Loucy (cell line): ENCODE measurements around the gene ILKAP.

Source experiments
- H2AFZ ChIP-seq: fragments of 200-600 bp; sonication (generic); 2 replicates; pipeline ENCODE4 v1.6.0; 2016; ENCODE audit warnings: antibody characterized with exemption, mild to moderate bottlenecking, low read length, moderate library complexity
- H3F3A ChIP-seq: fragments of 200-600 bp; 2 replicates; pipeline ENCODE4 v1.6.0; 2016; ENCODE audit warnings: antibody characterized with exemption, low read depth, mild to moderate bottlenecking
- H3K27me3 ChIP-seq: fragments of 200-600 bp; sonication (generic); 2 replicates; pipeline ENCODE4 v1.6.1; 2014; ENCODE audit warnings: low read length, mild to moderate bottlenecking; ENCODE audit not compliant: insufficient read depth, poor library complexity, severe bottlenecking
- H3K36me3 ChIP-seq: fragments of 200-600 bp; sonication (generic); 2 replicates; pipeline ENCODE4 v1.6.1; 2016; ENCODE audit warnings: low read length; ENCODE audit not compliant: insufficient read depth
- H3K4me1 ChIP-seq: fragments of 200-600 bp; sonication (generic); 2 replicates; pipeline ENCODE4 v1.5.1; 2014; ENCODE audit warnings: low read length, mild to moderate bottlenecking; ENCODE audit not compliant: insufficient read depth, poor library complexity, severe bottlenecking
- H3K4me2 ChIP-seq: fragments of 200-600 bp; sonication (generic); 2 replicates; pipeline ENCODE4 v1.6.0; 2014; ENCODE audit warnings: antibody characterized with exemption, low read length, low read depth, mild to moderate bottlenecking; ENCODE audit not compliant: poor library complexity, severe bottlenecking
- H3K4me3 ChIP-seq: fragments of 200-600 bp; sonication (generic); 2 replicates; pipeline ENCODE4 v1.5.1; 2014; ENCODE audit warnings: low read length, mild to moderate bottlenecking, mixed read lengths; ENCODE audit not compliant: poor library complexity, severe bottlenecking
- H3K79me2 ChIP-seq: fragments of 200-600 bp; sonication (generic); 2 replicates; pipeline ENCODE4 v1.6.1; 2014; ENCODE audit warnings: low read length; ENCODE audit not compliant: insufficient read depth
- H3K9ac ChIP-seq: fragments of 200-600 bp; sonication (generic); 2 replicates; pipeline ENCODE4 v1.6.0; 2014; ENCODE audit warnings: mild to moderate bottlenecking, low read depth, low read length, moderate library complexity; ENCODE audit not compliant: poor library complexity, severe bottlenecking
- H3K9me2 ChIP-seq: fragments of 200-600 bp; sonication (generic); replicated peaks from 2 replicates; pipeline ENCODE4 v1.6.1; 2016; ENCODE audit warnings: low read depth, low read length, mixed read lengths
- H3K9me3 ChIP-seq: fragments of 200-600 bp; sonication (generic); 2 replicates; pipeline ENCODE4 v1.6.1; 2014; ENCODE audit warnings: mild to moderate bottlenecking, antibody characterized with exemption, low read length, low read depth; ENCODE audit not compliant: insufficient read depth
- H4K20me1 ChIP-seq: fragments of 200-600 bp; sonication (generic); 2 replicates; pipeline ENCODE4 v1.6.0; 2014; ENCODE audit warnings: antibody characterized with exemption, low read length, mild to moderate bottlenecking; ENCODE audit not compliant: insufficient read depth, poor library complexity, severe bottlenecking
- EZH2phosphoT487 ChIP-seq: fragments of 200-600 bp; IDR thresholded peaks from 2 replicates; pipeline ENCODE4 v1.6.1; 2018; ENCODE audit warnings: antibody characterized with exemption, mild to moderate bottlenecking, moderate library complexity, borderline replicate concordance
- TF ChIP-seq, protein P1 (sequence below): fragments of 200-600 bp; sonication (generic); conservative IDR thresholded peaks from 2 replicates; pipeline ENCODE4 v1.5.1; 2014; ENCODE audit warnings: mild to moderate bottlenecking, antibody characterized with exemption, low read length

ILKAP gene

DNA sequence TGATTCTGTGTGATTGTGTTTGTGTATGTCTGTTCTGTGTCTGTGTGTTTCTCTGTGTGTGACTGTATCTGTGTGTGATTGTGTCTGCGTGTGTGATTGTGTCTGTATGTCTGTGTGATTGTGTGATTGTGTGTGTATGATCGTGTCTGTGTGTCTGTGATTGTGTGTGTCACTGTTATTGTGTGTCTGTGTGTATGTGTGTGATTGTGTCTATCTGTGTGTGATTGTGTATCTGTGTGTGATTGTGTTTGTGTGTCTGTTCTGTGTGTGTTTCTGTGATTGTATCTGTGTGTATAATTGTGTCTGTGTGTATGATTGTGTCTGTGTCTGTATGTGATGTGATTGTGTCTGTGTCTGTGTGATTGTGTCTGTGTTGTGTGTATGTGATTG lies 76.7 kb downstream of the ILKAP start:
- H4K20me1 ChIP-seq, result no peaks in the 10 kb centered on the region
- no peak overlapping the region for H2AFZ ChIP-seq
- no peak for TF ChIP-seq EZH2phosphoT487
- TF ChIP-seq, protein P1, sequence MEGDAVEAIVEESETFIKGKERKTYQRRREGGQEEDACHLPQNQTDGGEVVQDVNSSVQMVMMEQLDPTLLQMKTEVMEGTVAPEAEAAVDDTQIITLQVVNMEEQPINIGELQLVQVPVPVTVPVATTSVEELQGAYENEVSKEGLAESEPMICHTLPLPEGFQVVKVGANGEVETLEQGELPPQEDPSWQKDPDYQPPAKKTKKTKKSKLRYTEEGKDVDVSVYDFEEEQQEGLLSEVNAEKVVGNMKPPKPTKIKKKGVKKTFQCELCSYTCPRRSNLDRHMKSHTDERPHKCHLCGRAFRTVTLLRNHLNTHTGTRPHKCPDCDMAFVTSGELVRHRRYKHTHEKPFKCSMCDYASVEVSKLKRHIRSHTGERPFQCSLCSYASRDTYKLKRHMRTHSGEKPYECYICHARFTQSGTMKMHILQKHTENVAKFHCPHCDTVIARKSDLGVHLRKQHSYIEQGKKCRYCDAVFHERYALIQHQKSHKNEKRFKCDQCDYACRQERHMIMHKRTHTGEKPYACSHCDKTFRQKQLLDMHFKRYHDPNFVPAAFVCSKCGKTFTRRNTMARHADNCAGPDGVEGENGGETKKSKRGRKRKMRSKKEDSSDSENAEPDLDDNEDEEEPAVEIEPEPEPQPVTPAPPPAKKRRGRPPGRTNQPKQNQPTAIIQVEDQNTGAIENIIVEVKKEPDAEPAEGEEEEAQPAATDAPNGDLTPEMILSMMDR, result no peak
- no peak overlapping the region for H3K9ac ChIP-seq
- no peaks in the 10 kb centered on the region for H3K9me3 ChIP-seq
- H3K4me3 ChIP-seq, result no peak overlapping the region
- H3F3A ChIP-seq, result no peaks in the 10 kb centered on the region
- no peaks in the 10 kb centered on the region for H3K9me2 ChIP-seq
- H3K4me2 ChIP-seq, result no peak overlapping the region
- no peaks in the 10 kb centered on the region for H3K79me2 ChIP-seq
- no peaks in the 10 kb centered on the region for H3K4me1 ChIP-seq
- no peaks in the 10 kb centered on the region for H3K27me3 ChIP-seq
- no peaks in the 10 kb centered on the region for H3K36me3 ChIP-seq

DNA sequence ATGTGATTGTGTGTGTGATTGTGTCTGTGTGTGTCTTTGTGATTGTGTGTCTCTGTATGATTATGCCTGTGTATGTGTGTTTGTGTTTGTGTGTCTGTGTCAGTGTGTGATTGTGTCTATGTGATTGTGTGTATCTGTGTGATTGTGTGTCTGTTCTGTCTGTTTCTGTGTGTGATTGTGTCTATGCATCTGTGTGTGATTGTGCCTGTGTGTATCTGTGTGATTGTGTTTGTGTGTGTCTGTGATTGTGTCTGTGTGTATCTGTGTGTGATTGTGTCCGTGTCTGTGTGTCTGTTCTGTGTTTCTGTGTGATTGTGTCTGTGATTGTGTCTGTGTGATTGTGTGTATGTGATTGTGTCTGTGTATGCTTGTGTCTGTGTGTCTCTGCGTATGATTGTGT lies 77.2 kb downstream of the ILKAP start:
- no peaks in the 10 kb centered on the region for H3K4me1 ChIP-seq
- TF ChIP-seq EZH2phosphoT487, result no peak
- TF ChIP-seq, protein P1, result no peak
- H3K4me2 ChIP-seq, result no peak overlapping the region
- no peak overlapping the region for H3K4me3 ChIP-seq
- H3K36me3 ChIP-seq, result no peaks in the 10 kb centered on the region
- H3K79me2 ChIP-seq, result no peaks in the 10 kb centered on the region
- no peaks in the 10 kb centered on the region for H3K27me3 ChIP-seq
- no peaks in the 10 kb centered on the region for H3K9me3 ChIP-seq
- no peaks in the 10 kb centered on the region for H3F3A ChIP-seq
- no peaks in the 10 kb centered on the region for H3K9me2 ChIP-seq
- H4K20me1 ChIP-seq, result no peaks in the 10 kb centered on the region
- no peak overlapping the region for H2AFZ ChIP-seq
- H3K9ac ChIP-seq, result no peak overlapping the region

DNA sequence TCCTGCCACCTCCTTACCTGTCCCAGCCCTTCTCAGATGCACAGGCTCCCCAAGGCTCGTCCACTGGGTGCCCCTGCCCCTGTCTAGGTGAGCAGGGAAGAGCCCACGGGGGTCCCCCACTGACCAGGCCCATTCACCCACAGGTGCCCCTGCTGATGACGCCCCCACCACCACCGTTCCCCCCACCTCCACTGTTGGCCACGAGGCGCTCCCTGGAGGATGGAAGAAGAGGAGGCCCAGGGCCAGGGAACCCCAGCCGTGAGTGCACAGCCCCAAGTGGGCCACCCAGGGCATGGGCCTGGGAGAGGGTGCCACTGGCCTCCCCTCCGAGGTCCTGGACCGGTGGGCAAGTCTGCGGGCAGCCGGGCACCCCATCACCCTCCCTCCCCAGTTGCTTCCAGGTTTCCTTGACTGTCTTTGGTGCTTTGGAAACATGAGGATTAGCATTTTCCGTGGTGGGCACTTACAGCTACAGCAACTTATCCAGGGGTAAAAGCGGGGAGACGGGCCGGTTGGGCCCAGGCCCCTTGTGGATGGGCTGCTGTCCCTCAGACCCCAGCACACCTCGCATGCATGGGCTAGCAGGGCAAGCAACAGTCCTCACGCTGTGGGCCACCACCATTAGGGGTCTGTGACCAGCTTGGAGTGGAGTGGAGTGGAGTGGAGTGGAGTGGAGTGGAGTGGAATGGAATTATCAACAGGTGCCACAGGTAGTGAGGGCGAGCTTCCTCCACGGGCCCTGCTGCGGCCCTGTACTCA lies 78.2 kb downstream of the ILKAP start:
- H3K36me3 ChIP-seq, result no peaks in the 10 kb centered on the region
- no peaks in the 10 kb centered on the region for H3K9me3 ChIP-seq
- no peaks in the 10 kb centered on the region for H3K27me3 ChIP-seq
- TF ChIP-seq EZH2phosphoT487, result no peak
- TF ChIP-seq, protein P1, result no peak
- H3K79me2 ChIP-seq, result no peaks in the 10 kb centered on the region
- H3K9ac ChIP-seq, result no peak overlapping the region
- no peaks in the 10 kb centered on the region for H3K4me1 ChIP-seq
- H3K9me2 ChIP-seq, result no peaks in the 10 kb centered on the region
- H3F3A ChIP-seq, result no peaks in the 10 kb centered on the region
- no peak overlapping the region for H3K4me2 ChIP-seq
- no peaks in the 10 kb centered on the region for H4K20me1 ChIP-seq
- H2AFZ ChIP-seq, result no peak overlapping the region
- no peak overlapping the region for H3K4me3 ChIP-seq
